AG10803 (cell line): ENCODE data around the gene MBNL3.

ENCODE experiments used
- DNase-seq: peaks from one replicate; pipeline ENCODE4 v3.0.0; 2010; ENCODE audit warnings: low read depth
- H3K4me3 ChIP-seq: 2 replicates; pipeline ENCODE4 v1.5.1; 2011; ENCODE audit warnings: mild to moderate bottlenecking, low read length, control low read depth
- CTCF ChIP-seq: conservative IDR thresholded peaks from 2 replicates; pipeline ENCODE4 v1.5.1; 2011; ENCODE audit warnings: mild to moderate bottlenecking, low read length, control low read depth, inconsistent platforms

Gene MBNL3

GRCh38 chrX:132423323-132423722, 65.5 kb downstream of the MBNL3 start:
- TF ChIP-seq CTCF = no peak
- no peak for DNase-seq
- H3K4me3 ChIP-seq = no peak overlapping the region

GRCh38 chrX:132415012-132415411, 73.8 kb downstream of the MBNL3 start:
- DNase-seq = no peak
- H3K4me3 ChIP-seq = no peak overlapping the region
- no peak for TF ChIP-seq CTCF

- no peak for TF ChIP-seq CTCF
- no peak overlapping the region for H3K4me3 ChIP-seq
- no peak for DNase-seq
Measured at GRCh38 chrX:132414404-132414803, 74.4 kb downstream of the MBNL3 start.

GRCh38 chrX:132413459-132413858, 75.4 kb downstream of the MBNL3 start:
- DNase-seq = no peak
- no peak overlapping the region for H3K4me3 ChIP-seq
- TF ChIP-seq CTCF = no peak

GRCh38 chrX:132412208-132412607, 76.6 kb downstream of the MBNL3 start:
- no peak for TF ChIP-seq CTCF
- no peak for DNase-seq
- no peak overlapping the region for H3K4me3 ChIP-seq

- TF ChIP-seq CTCF = no peak
- no peak overlapping the region for H3K4me3 ChIP-seq
- DNase-seq = no peak
Measured at GRCh38 chrX:132411310-132411977, 77.4 kb downstream of the MBNL3 start.

- no peak for TF ChIP-seq CTCF
- no peak overlapping the region for H3K4me3 ChIP-seq
- no peak for DNase-seq
Measured at GRCh38 chrX:132409780-132410556, 78.9 kb downstream of the MBNL3 start.
